ENCODE data around the gene RAP1GAP2. TPM values are rescaled to one million over a fixed set of nuclear protein-coding genes. Genes with fewer than 3 reads are reported as not detected.

RAP1GAP2 gene
- total and polyA plus RNA-seq, 9 donors: 1.2 to 3.5 (median 2.0) TPM

DNA sequence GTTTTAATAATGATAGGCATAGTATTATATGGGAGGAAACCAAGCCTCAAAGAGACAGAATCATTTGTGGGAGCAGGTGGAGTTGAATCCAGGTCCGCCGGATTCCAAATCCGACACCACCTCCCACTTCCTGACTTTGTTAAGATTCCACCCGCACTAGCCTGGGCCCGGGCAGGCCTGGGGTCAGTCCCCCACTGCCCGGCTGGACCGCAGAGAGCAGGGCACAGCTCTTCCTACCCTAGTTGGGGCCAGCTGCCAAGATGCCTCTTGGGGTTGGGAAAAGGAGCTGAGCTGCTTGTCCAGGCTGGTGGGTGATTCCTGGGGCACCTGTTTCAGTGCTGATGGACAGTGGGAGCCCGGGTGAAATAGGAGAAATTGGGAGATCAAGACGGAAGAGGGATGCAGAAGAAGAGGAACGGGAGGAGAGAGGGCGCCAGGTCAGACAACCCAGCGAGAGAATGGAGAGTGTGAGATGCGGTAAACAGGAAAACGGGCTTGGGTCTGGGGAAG, 213.2 kb downstream of the RAP1GAP2 start:
- DNase-seq: no peak
- no peak overlapping the region for H3K27ac ChIP-seq (ENCODE audit: low read length)
- no peaks in the 10 kb centered on the region for H3K9me3 ChIP-seq (replicated peaks; ENCODE audit: control insufficient read depth, low read depth, low read length)
- H3K36me3 ChIP-seq (ENCODE audit: control insufficient read depth, insufficient read depth, low read length): no peaks in the 10 kb centered on the region
- H3K4me3 ChIP-seq (ENCODE audit: low read length): no peak overlapping the region
- H3K4me1 ChIP-seq (ENCODE audit: control insufficient read depth, insufficient read depth, low read length): peaks cover 18% of the 10 kb centered on the region
- peaks cover 5% of the 10 kb centered on the region for H3K27me3 ChIP-seq (ENCODE audit: control insufficient read depth, insufficient read depth, low read length)
- WGBS (ENCODE audit: insufficient coverage): 68% methylated on average over 8 of the region's 14 CpGs

GRCh38 chr17:3011891-3012290, 215.7 kb downstream of the RAP1GAP2 start:
- WGBS (ENCODE audit: insufficient coverage): 88% methylated on average over 7 of the region's 7 CpGs
- no peaks in the 10 kb centered on the region for H3K36me3 ChIP-seq (ENCODE audit: control insufficient read depth, insufficient read depth, low read length)
- peaks cover 2% of the 10 kb centered on the region for H3K27me3 ChIP-seq (ENCODE audit: control insufficient read depth, insufficient read depth, low read length)
- peaks cover 10% of the 10 kb centered on the region for H3K4me1 ChIP-seq (ENCODE audit: control insufficient read depth, insufficient read depth, low read length)
- no peak for DNase-seq
- no peak overlapping the region for H3K27ac ChIP-seq (ENCODE audit: low read length)
- no peak overlapping the region for H3K4me3 ChIP-seq (ENCODE audit: low read length)
- no peaks in the 10 kb centered on the region for H3K9me3 ChIP-seq (replicated peaks; ENCODE audit: control insufficient read depth, low read depth, low read length)

- peak; percentile 70 for DNase-seq
- peaks cover 2% of the 10 kb centered on the region for H3K27me3 ChIP-seq (ENCODE audit: control insufficient read depth, insufficient read depth, low read length)
- no peak overlapping the region for H3K27ac ChIP-seq (ENCODE audit: low read length)
- peaks cover 10% of the 10 kb centered on the region for H3K4me1 ChIP-seq (ENCODE audit: control insufficient read depth, insufficient read depth, low read length)
- 48% methylated on average over 14 of the region's 21 CpGs for WGBS (ENCODE audit: insufficient coverage)
- no peaks in the 10 kb centered on the region for H3K9me3 ChIP-seq (replicated peaks; ENCODE audit: control insufficient read depth, low read depth, low read length)
- no peaks in the 10 kb centered on the region for H3K36me3 ChIP-seq (ENCODE audit: control insufficient read depth, insufficient read depth, low read length)
- H3K4me3 ChIP-seq (ENCODE audit: low read length): no peak overlapping the region
Measured at GRCh38 chr17:3012926-3013581, 216.8 kb downstream of the RAP1GAP2 start.

DNA sequence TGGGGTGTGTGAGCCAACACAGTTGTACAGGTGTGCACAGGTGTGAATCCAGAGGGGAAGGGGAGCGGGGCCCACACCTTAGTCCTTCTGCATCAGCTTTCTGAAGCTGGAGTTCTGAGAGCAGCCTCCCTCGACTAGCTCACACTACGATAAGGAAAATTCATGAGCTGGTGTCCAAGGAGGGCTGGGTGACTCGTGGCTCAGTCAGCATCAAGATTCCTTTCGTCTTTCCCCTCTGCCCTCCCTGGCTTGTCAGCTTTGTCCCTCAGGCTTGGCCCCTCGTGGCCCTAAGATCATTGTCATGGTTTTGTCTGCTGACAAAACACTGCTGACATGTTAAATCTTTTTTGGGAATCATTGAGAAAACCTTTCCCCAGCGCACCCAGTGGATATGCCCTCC, 219.7 kb downstream of the RAP1GAP2 start:
- Histone ChIP-seq H3K36me3 (ENCODE audit: control insufficient read depth, insufficient read depth, low read length) (no peaks in the 10 kb centered on the region), H3K4me3 (ENCODE audit: low read length) (no peak overlapping the region), H3K4me1 (ENCODE audit: control insufficient read depth, insufficient read depth, low read length) (peaks cover 4% of the 10 kb centered on the region), H3K27me3 (ENCODE audit: control insufficient read depth, insufficient read depth, low read length) (peaks cover 2% of the 10 kb centered on the region), H3K27ac (ENCODE audit: low read length) (no peak overlapping the region), H3K9me3 (replicated peaks; ENCODE audit: control insufficient read depth, low read depth, low read length) (no peaks in the 10 kb centered on the region)
- no peak for DNase-seq
- 55% methylated on average over 5 of the region's 7 CpGs for WGBS (ENCODE audit: insufficient coverage)

DNA sequence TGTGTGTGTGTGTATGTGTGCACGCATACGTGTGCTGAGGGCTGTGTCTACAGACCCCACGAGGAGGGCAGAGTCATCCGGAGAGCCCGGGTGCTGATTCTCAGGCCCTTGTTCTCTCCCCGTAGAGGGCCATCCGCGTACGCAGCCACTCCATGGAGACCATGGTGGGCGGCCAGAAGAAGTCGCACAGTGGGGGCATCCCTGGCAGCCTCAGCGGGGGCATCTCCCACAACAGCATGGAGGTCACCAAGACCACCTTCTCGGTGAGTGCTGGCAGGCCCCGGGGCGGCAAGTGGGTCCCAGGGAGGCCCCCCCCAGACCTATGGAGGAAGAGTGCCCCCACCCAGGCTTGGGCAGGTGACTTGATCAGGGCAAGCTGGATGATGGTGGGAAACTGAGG, 221.7 kb downstream of the RAP1GAP2 start:
- WGBS (ENCODE audit: insufficient coverage): 94% methylated on average over 8 of the region's 15 CpGs
- H3K36me3 ChIP-seq (ENCODE audit: control insufficient read depth, insufficient read depth, low read length): no peaks in the 10 kb centered on the region
- H3K9me3 ChIP-seq (replicated peaks; ENCODE audit: control insufficient read depth, low read depth, low read length): peaks cover 4% of the 10 kb centered on the region
- H3K27ac ChIP-seq (ENCODE audit: low read length): no peak overlapping the region
- peaks cover 2% of the 10 kb centered on the region for H3K27me3 ChIP-seq (ENCODE audit: control insufficient read depth, insufficient read depth, low read length)
- DNase-seq: no peak
- no peak overlapping the region for H3K4me3 ChIP-seq (ENCODE audit: low read length)
- no peaks in the 10 kb centered on the region for H3K4me1 ChIP-seq (ENCODE audit: control insufficient read depth, insufficient read depth, low read length)

DNA sequence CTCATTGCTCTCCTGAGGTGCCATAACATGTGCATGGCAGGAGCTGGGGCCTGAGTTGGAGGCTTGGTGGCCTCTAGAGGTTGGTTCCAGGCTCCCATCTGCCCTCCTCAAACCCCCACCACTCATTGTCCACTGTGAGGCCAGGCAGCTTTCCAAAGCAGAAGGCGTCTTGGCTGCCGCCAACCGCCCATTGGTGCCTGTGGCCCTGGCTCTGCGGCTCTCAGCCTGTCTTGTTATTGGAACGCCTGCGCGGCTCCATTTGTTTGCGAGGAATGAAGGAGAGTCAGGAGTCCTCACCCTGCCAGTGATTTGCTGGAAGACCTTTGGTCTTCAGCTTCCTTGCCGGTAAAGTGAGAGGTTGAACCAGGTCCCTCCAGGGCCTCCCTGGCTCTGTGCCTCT, 223.5 kb downstream of the RAP1GAP2 start:
- peaks cover 15% of the 10 kb centered on the region for H3K9me3 ChIP-seq (replicated peaks; ENCODE audit: control insufficient read depth, low read depth, low read length)
- H3K4me1 ChIP-seq (ENCODE audit: control insufficient read depth, insufficient read depth, low read length): no peaks in the 10 kb centered on the region
- 74% methylated on average over 9 of the region's 9 CpGs for WGBS (ENCODE audit: insufficient coverage)
- no peak for DNase-seq
- H3K27me3 ChIP-seq (ENCODE audit: control insufficient read depth, insufficient read depth, low read length): peaks cover 2% of the 10 kb centered on the region
- H3K4me3 ChIP-seq (ENCODE audit: low read length): no peak overlapping the region
- H3K27ac ChIP-seq (ENCODE audit: low read length): no peak overlapping the region
- no peaks in the 10 kb centered on the region for H3K36me3 ChIP-seq (ENCODE audit: control insufficient read depth, insufficient read depth, low read length)

DNA sequence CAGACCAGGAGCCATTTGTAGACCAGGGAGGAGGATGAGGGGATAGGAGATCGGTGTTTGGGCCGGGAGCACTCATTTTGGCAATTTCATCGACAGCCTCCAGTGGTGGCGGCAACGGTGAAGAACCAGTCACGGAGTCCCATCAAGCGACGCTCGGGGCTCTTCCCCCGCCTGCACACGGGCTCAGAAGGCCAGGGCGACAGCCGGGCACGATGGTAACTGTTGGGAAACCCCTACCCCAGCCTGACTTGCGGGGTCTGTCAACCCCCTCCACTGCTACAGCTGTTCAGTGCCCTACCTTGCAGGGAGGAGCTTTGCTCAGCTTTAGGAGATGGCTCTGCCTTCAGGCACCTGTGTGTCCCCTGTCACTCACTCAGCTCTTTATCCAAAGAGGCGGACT, 224.1 kb downstream of the RAP1GAP2 start:
- Histone ChIP-seq H3K4me3 (ENCODE audit: low read length) (no peak overlapping the region), H3K36me3 (ENCODE audit: control insufficient read depth, insufficient read depth, low read length) (no peaks in the 10 kb centered on the region), H3K4me1 (ENCODE audit: control insufficient read depth, insufficient read depth, low read length) (no peaks in the 10 kb centered on the region), H3K9me3 (replicated peaks; ENCODE audit: control insufficient read depth, low read depth, low read length) (peaks cover 15% of the 10 kb centered on the region), H3K27me3 (ENCODE audit: control insufficient read depth, insufficient read depth, low read length) (no peaks in the 10 kb centered on the region), H3K27ac (ENCODE audit: low read length) (no peak overlapping the region)
- WGBS (ENCODE audit: insufficient coverage): 96% methylated on average over 16 of the region's 16 CpGs
- no peak for DNase-seq

- Histone ChIP-seq H3K9me3 (replicated peaks; ENCODE audit: control insufficient read depth, low read depth, low read length) (peaks cover 15% of the 10 kb centered on the region), H3K36me3 (ENCODE audit: control insufficient read depth, insufficient read depth, low read length) (no peaks in the 10 kb centered on the region), H3K4me1 (ENCODE audit: control insufficient read depth, insufficient read depth, low read length) (peaks cover 4% of the 10 kb centered on the region), H3K27ac (ENCODE audit: low read length) (no peak overlapping the region), H3K27me3 (ENCODE audit: control insufficient read depth, insufficient read depth, low read length) (no peaks in the 10 kb centered on the region), H3K4me3 (ENCODE audit: low read length) (no peak overlapping the region)
- DNase-seq: no peak
- WGBS (ENCODE audit: insufficient coverage): no CpG with 5 or more reads among the region's 4 CpGs
Measured at GRCh38 chr17:3022197-3022596, 226.0 kb downstream of the RAP1GAP2 start.

DNA sequence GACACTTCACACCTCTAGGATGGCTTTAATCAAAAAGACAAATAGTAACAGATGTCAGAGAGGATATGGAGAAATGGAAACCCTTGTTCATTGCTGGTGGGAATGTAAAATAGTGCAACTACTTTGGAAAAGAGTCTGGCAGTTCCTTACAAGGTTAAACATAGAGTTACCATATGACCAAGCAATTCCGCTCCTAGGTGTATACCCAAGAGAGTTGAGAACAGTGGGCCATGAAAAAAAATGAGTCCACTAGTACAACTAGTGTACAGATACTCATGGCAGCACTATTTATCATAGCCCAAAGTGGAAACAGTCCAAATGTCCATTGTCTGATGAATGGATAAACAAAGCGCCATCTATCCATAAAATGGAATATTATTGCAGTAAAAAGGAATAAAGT, 228.1 kb downstream of the RAP1GAP2 start:
- no CpG with 5 or more reads among the region's 2 CpGs for WGBS (ENCODE audit: insufficient coverage)
- Histone ChIP-seq H3K4me1 (ENCODE audit: control insufficient read depth, insufficient read depth, low read length) (peaks cover 4% of the 10 kb centered on the region), H3K27me3 (ENCODE audit: control insufficient read depth, insufficient read depth, low read length) (no peaks in the 10 kb centered on the region), H3K4me3 (ENCODE audit: low read length) (no peak overlapping the region), H3K36me3 (ENCODE audit: control insufficient read depth, insufficient read depth, low read length) (no peaks in the 10 kb centered on the region), H3K9me3 (replicated peaks; ENCODE audit: control insufficient read depth, low read depth, low read length) (peaks cover 15% of the 10 kb centered on the region), H3K27ac (ENCODE audit: low read length) (no peak overlapping the region)
- DNase-seq: no peak

DNA sequence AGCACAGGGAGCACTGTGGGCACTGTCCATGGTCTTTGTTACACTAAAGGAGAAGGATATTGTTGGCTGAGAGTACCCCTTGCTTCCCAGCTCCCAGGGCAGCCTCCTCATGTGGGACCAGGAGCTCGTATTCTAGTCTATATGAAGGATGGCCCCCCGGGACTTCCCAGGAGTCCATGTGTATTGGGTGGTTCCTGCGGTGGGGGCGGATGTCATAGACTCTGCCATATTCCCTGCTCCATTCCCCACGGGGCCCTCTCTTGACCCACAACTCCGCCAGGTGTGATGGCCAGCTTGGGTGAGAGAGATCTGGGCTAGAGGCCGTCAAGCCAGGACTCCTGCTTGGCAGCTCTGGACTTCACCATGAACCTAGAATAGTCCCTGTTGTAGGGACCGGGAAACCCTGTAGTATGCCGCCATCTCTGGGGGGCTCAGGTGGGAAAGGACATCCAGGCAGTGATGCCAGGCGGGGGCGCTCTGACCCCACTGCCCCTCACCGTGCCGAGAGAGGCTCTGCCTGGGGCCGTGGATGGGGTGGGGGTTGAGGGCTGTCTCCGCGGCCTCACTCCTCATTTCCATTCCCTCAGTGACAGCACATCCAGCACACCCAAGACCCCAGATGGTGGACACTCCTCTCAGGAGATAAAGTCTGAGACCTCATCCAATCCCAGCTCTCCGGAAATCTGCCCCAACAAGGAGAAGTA, 229.3 kb downstream of the RAP1GAP2 start:
- Histone ChIP-seq H3K27ac (ENCODE audit: low read length) (no peak overlapping the region), H3K9me3 (replicated peaks; ENCODE audit: control insufficient read depth, low read depth, low read length) (peaks cover 15% of the 10 kb centered on the region), H3K4me1 (ENCODE audit: control insufficient read depth, insufficient read depth, low read length) (peaks cover 4% of the 10 kb centered on the region), H3K27me3 (ENCODE audit: control insufficient read depth, insufficient read depth, low read length) (no peaks in the 10 kb centered on the region), H3K4me3 (ENCODE audit: low read length) (no peak overlapping the region), H3K36me3 (ENCODE audit: control insufficient read depth, insufficient read depth, low read length) (no peaks in the 10 kb centered on the region)
- WGBS (ENCODE audit: insufficient coverage): 89% methylated on average over 7 of the region's 17 CpGs
- no peak for DNase-seq

All from muscle of leg (tissue), 11 donors.